IPS DF 6.9 (cell line): ENCODE measurements around the gene EXOC6.

Experiments used
- DNase-seq: peaks from one replicate; pipeline ENCODE4 v3.0.0-alpha.2; 2013; ENCODE audit warnings: low read depth, low spot score
- H3K27ac ChIP-seq: one replicate; pipeline ENCODE4 v1.5.1; 2013; ENCODE audit warnings: low read length, control low read depth
- H3K27me3 ChIP-seq: 2 replicates; pipeline ENCODE4 v1.6.1; 2013; ENCODE audit warnings: mild to moderate bottlenecking, low read length; ENCODE audit not compliant: control insufficient read depth, insufficient read depth
- H3K36me3 ChIP-seq: 2 replicates; pipeline ENCODE4 v1.6.1; 2013; ENCODE audit warnings: low read length; ENCODE audit not compliant: control insufficient read depth, insufficient read depth
- H3K4me1 ChIP-seq: 2 replicates; pipeline ENCODE4 v1.6.1; 2013; ENCODE audit warnings: low read length; ENCODE audit not compliant: control insufficient read depth, insufficient read depth
- H3K4me3 ChIP-seq: 2 replicates; pipeline ENCODE4 v1.5.1; 2013; ENCODE audit warnings: mild to moderate bottlenecking, low read length
- H3K9me3 ChIP-seq: 2 replicates; pipeline ENCODE4 v1.6.1; 2013; ENCODE audit warnings: low read length, inconsistent platforms; ENCODE audit not compliant: control insufficient read depth, insufficient read depth
- WGBS: extraction: QIAGEN DNeasy Blood & Tissue Kit; methylation state at CpG from one replicate; pipeline ENCODE4 v1.1.7; 2013; ENCODE audit warnings: mixed read lengths, missing lambda C conversion rate; ENCODE audit not compliant: insufficient read length, insufficient coverage; 5-methylcytosine and 5-hydroxymethylcytosine counted together

The EXOC6 gene

DNA sequence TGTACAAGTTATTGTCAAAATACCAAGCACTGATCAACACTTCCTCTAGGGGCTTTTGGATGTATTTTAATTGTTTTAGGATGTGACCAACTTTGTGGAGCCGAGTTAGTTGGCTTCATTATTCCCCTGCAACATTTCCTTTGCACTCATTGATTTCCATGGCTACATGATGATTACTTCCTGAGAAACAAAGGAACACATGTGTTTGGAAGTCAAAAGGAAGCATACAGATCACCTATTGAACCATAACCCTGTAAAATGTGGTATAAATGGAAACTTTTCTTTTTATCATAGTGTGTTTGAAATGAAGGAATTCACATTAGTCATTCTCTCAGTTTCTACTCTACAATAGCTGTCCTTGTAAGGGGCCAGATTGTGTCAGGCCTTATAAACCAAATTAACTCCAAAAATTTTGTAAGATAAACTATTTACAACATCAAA lies 32.2 kb upstream of the EXOC6 start:
- no CpG with 5 or more reads among the region's 1 CpG for WGBS
- Histone ChIP-seq H3K36me3 (no peaks in the 10 kb centered on the region), H3K4me1 (no peaks in the 10 kb centered on the region), H3K4me3 (no peak overlapping the region), H3K9me3 (no peaks in the 10 kb centered on the region), H3K27ac (no peak overlapping the region), H3K27me3 (no peaks in the 10 kb centered on the region)
- DNase-seq = no peak

DNA sequence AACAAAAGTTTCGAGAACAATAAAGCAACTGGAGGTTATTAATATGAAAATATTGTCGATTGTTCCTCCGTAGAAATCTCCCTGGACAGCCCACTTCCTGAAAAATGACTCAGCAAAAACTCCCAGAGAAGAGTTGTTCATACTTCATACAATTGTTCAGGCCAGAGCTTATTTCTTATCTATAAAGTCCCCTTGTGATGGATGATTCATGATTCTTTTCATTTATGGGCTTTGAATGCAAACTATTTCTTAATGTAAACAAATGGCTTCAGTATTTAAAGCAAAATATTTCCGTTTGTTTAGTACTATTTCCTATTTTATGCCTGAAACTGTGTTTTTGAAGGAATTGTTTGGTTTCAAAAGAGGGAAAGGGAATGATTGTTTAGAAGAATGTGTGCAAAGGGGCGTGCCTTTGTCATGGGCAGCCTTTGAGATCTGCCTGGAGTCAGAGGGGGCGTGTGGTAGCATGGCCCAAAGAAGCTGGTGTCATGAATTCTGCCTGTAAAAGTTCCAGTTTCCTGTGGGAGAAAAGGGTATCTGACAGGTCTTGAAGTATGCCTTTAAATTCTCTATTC lies 26.2 kb upstream of the EXOC6 start:
- Histone ChIP-seq H3K27me3 (no peaks in the 10 kb centered on the region), H3K36me3 (no peaks in the 10 kb centered on the region), H3K27ac (no peak overlapping the region), H3K9me3 (no peaks in the 10 kb centered on the region), H3K4me1 (no peaks in the 10 kb centered on the region), H3K4me3 (no peak overlapping the region)
- no CpG with 5 or more reads among the region's 6 CpGs for WGBS
- DNase-seq = no peak

DNA sequence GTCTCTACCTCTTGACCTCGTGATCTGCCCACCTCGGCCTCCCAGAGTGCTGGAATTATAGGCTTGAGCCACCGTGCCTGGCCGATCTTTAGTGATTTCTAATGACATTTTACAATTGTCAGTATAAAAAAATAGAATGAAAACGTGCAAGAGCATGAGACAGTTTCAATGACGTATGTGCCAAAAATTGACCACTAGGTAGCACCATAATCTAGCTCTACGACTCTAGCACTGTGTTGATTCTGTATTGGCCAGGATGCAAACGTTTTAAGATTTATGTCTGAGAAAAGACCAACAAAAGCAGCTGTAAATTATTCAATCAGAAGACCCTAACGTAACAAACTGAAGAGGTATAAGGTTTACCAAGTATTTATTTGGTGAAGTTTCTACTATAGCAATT lies 25.4 kb upstream of the EXOC6 start:
- Histone ChIP-seq H3K27me3 (no peaks in the 10 kb centered on the region), H3K9me3 (no peaks in the 10 kb centered on the region), H3K27ac (no peak overlapping the region), H3K4me3 (no peak overlapping the region), H3K4me1 (no peaks in the 10 kb centered on the region), H3K36me3 (no peaks in the 10 kb centered on the region)
- no CpG with 5 or more reads among the region's 9 CpGs for WGBS
- DNase-seq = no peak

DNA sequence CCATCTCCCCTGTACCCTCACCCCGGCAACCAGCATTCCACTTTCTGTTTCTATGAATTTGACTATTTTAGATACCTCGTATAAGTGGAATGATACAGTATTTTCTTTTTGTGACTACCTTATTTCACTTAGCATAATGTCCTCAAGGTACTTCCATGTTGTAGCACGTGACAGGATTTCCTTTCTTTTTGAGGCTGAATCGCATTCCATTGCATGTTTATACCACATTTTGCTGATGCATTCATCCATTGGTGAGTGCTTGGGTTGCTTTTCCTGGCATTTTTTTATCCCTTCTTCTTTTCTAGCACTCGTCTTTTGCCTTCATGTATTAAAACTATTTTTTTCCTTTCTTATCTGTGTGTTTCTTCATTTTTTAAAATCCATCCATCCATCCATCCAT lies 22.3 kb upstream of the EXOC6 start:
- H3K36me3 ChIP-seq = no peaks in the 10 kb centered on the region
- DNase-seq = no peak
- H3K27me3 ChIP-seq = no peaks in the 10 kb centered on the region
- no peak overlapping the region for H3K27ac ChIP-seq
- no peak overlapping the region for H3K4me3 ChIP-seq
- H3K9me3 ChIP-seq = no peaks in the 10 kb centered on the region
- H3K4me1 ChIP-seq = peaks cover 1% of the 10 kb centered on the region; the same call in 1 of the 2 replicates
- no CpG with 5 or more reads among the region's 5 CpGs for WGBS

DNA sequence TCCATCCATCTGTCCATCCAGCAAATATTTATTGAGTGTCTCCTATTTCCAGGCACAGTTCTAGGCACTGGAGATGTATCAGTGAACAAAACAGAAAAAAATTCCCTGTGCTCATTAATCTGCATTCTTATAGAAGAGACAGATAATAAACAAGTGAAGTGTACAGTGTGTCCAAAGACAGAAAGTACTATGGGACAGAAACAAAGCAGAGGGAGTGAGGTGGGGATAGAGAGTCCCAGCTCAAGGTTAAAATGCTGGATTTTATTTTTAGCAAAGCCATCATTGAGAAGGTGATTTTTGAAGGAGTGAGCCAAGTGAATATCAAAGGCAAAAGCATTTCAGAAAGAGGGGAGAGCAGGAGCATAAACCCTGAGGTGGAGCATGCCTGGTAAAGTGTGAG lies 21.8 kb upstream of the EXOC6 start:
- DNase-seq = no peak
- H3K4me1 ChIP-seq = peaks cover 1% of the 10 kb centered on the region; the same call in 1 of the 2 replicates
- no peak overlapping the region for H3K4me3 ChIP-seq
- no peaks in the 10 kb centered on the region for H3K9me3 ChIP-seq
- no peaks in the 10 kb centered on the region for H3K36me3 ChIP-seq
- no peak overlapping the region for H3K27ac ChIP-seq
- no peaks in the 10 kb centered on the region for H3K27me3 ChIP-seq

DNA sequence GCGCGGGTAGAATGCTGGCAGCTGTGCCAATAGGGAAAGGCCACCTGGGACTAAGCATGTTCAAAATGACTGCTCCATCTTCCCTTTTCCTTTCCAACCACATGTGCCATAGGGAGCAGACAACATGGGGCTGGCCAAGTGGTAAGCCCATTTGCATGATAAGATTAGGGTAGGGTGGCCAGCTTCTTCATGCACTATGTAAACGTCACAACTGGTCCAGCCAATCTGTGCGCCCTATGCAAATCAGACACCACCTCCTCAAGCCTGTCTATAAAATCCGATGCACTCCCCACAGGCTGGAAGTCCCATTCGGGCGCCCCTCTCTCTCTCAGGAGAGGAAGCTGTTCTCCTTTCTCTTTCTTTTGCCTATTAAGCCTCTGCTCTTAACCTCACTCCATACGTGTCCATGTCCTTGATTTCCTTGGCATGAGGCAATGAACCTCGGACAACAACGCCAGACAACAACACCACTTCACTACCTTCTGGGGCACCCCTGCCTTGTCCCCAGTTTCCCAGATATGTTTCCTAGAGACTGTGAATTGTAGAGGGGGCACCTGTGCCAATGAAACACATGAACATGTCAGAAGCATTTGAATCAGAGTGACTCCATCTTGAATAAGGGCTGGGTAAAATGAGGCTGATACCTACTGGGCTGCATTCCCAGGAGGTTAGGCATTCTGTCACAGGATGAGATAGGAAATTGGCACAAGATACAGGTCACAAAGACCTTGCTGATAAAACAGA lies 19.1 kb upstream of the EXOC6 start:
- WGBS = no CpG with 5 or more reads among the region's 10 CpGs
- Histone ChIP-seq H3K4me1 (peaks cover 1% of the 10 kb centered on the region; the same call in 1 of the 2 replicates), H3K27me3 (no peaks in the 10 kb centered on the region), H3K4me3 (no peak overlapping the region), H3K36me3 (no peaks in the 10 kb centered on the region), H3K9me3 (no peaks in the 10 kb centered on the region), H3K27ac (no peak overlapping the region)
- DNase-seq = no peak

DNA sequence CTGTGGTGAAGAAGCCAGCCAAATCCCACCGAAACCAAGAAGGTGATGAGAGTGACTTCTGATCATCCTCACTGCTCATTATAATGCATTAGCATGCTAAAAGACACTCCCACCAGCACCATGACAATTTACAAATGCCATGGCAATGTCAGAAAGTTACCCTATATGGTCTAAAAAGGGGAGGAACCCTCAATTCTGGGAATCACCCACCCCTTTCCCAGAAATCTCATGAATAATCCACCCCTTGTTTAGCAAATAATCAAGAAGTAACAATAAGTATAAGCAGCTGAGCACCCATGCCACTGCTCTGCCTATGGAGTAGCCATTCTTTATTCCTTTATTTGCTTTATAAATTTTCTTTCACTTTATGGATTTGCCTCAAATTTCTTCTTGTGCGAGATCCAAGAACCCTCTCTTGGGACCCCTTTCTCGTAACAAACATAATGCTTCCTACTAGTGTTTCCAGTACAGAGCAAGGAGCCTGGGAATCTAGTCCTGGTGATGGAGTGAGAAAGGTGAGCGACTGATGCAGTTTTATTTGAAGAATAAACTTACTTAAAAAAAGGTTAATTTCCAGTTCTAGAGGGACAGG lies 18.4 kb upstream of the EXOC6 start:
- Histone ChIP-seq H3K36me3 (no peaks in the 10 kb centered on the region), H3K4me1 (peaks cover 1% of the 10 kb centered on the region; the same call in 1 of the 2 replicates), H3K9me3 (no peaks in the 10 kb centered on the region), H3K27me3 (no peaks in the 10 kb centered on the region), H3K4me3 (no peak overlapping the region), H3K27ac (no peak overlapping the region)
- WGBS = no CpG with 5 or more reads among the region's 4 CpGs
- DNase-seq = no peak

DNA sequence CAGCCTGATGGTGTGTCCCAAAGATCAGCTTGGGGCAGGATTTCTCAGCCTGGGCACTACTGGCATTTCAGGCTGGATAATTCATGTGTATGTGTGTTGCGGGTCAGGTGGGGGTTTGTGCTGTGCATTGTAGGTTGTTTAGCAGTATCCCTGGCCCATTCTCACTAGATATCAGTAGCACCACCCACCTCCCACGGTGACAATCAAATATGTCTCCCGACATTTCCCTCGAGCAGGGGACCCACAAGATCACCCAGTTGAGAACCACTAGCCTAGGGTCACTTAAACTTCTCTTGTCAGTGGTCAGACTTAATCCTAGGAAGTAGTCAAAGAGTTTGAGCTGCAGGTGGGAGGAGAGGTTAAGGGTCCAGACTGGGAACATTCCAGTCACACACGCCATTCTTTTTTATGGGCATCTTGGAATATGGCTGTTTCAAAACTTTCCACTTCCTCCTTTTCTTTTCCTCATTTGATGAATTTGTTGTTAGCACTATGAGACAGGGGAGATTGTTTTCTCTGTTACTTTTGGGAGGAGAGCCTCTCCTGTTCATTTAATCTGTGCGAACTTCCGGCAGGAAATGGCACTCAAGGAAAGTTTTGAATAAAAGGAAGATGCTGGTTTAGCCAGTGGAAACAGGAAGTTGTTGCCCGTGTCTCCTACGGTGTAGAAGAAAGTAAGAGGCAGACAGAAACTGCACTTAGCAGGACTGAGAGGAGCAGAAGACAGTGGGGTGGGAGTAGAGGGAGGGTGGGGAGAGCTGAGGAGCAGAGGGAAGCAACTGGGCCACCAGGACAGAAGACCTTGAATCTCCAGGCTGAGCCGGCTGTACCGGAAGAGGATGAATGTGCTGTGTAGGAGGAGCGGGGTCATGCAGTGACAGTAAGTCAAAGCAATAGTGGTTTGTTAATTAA lies 17.6 kb upstream of the EXOC6 start:
- Histone ChIP-seq H3K36me3 (no peaks in the 10 kb centered on the region), H3K27me3 (no peaks in the 10 kb centered on the region), H3K4me3 (no peak overlapping the region), H3K27ac (no peak overlapping the region), H3K4me1 (peaks cover 1% of the 10 kb centered on the region; the same call in 1 of the 2 replicates), H3K9me3 (no peaks in the 10 kb centered on the region)
- DNase-seq = no peak
- WGBS = no CpG with 5 or more reads among the region's 12 CpGs

DNA sequence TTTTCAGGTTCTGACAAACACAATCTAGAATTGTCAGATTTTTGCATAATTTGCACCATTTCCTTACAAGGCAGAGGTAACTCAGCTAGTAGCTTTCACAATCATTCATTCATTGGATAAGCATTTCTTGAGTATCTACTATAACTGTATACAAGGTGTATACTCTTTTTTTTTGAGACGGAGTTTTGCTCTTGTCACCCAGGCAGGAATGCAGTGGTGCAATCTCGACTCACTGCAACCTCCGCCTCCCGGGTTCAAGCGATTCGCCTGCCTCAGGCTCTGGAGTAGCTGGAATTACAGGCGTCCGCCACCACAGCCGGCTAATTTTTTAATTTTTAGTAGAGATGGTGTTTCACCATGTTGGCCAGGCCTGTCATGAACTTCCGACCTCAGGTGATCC lies 16.2 kb upstream of the EXOC6 start:
- Histone ChIP-seq H3K9me3 (no peaks in the 10 kb centered on the region), H3K36me3 (no peaks in the 10 kb centered on the region), H3K27ac (no peak overlapping the region), H3K4me3 (no peak overlapping the region), H3K27me3 (no peaks in the 10 kb centered on the region), H3K4me1 (peaks cover 2% of the 10 kb centered on the region; the same call in 1 of the 2 replicates)
- DNase-seq = no peak
- no CpG with 5 or more reads among the region's 10 CpGs for WGBS

DNA sequence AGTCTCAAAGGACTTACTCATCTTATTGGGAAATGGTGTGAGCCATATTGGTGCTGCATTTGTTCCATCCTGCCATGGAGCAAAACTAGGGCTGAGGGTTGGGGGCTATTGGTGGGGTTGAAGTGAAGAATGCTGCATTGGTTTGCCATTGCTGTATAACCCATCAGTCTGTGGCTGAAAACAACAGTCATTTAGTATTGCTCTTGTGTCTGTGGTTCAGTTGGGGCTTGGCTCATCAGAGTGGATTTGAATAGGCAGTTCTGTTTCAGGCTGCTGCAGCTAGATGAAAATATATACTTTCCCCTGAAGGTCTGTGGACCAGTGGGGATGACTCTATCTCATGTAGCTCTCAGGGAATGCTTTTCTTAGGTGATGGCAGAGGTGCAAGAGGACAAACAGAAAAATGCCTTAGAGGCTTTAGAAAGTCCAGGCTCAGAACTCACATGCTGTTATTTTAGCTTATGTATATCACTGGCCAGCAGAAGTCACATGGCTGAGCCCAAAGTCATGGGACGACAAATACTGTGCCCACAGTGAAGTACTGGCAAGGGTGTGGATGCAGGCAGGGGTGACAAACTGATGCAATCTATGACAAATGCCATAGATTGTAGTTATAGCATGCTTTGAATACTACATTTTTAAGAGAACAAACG lies 15.2 kb upstream of the EXOC6 start:
- no peak overlapping the region for H3K27ac ChIP-seq
- no peak for DNase-seq
- no CpG with 5 or more reads among the region's 2 CpGs for WGBS
- no peak overlapping the region for H3K4me3 ChIP-seq
- no peaks in the 10 kb centered on the region for H3K36me3 ChIP-seq
- peaks cover 2% of the 10 kb centered on the region; the same call in 1 of the 2 replicates for H3K4me1 ChIP-seq
- H3K9me3 ChIP-seq = no peaks in the 10 kb centered on the region
- no peaks in the 10 kb centered on the region for H3K27me3 ChIP-seq
